Gastroesophageal sphincter (tissue), 4 donors: ENCODE data around the gene KCNMB3. TPM values are rescaled to one million over a fixed set of nuclear protein-coding genes. Genes with fewer than 3 reads are reported as not detected.
"Not testable (repeated sequence)": the region's sequence is repeated elsewhere in the genome, so short reads cannot be mapped to it uniquely, and the experiment has no call there.

Experiments
- ATAC-seq: fragments of 150-250 bp; one replicate; pipeline ENCODE4 v1.9.1; 2016; ENCODE audit warnings: mild to moderate bottlenecking, moderate library complexity
- H3K27ac ChIP-seq, 4 donors: fragments of 200-600 bp; sonication (generic) in 3 of 4; 1 replicate in 3 of 4; 2 replicates in 1 of 4; pipeline ENCODE4 v1.5.1; 2016 to 2019
- H3K27me3 ChIP-seq: fragments of 200-600 bp; sonication (generic); one replicate; pipeline ENCODE4 v1.5.1; 2019
- H3K36me3 ChIP-seq, 2 donors: fragments of 200-600 bp; sonication (generic); one replicate each; pipeline ENCODE4 v1.5.1; 2019; ENCODE audit warnings: control low read depth in 1 of 2
- H3K4me1 ChIP-seq, 3 donors: fragments of 200-600 bp; sonication (generic); 1 replicate in 2 of 3; 2 replicates in 1 of 3; pipeline ENCODE4 v1.5.1; 2016 to 2019; ENCODE audit warnings: control low read depth in 2 of 3
- H3K4me3 ChIP-seq, 2 donors: fragments of 200-600 bp; sonication (generic); one replicate each; pipeline ENCODE4 v1.5.1; 2019; ENCODE audit warnings: mild to moderate bottlenecking in 1 of 2, moderate library complexity in 1 of 2
- H3K9me3 ChIP-seq, 3 donors: fragments of 200-600 bp; sonication (generic); one replicate each; pipeline ENCODE4 v1.5.1; 2017 to 2019; ENCODE audit warnings: control low read depth in 2 of 3
- EP300 ChIP-seq: sonication (generic); formaldehyde crosslinking; IDR thresholded peaks from one replicate; pipeline ENCODE4 v1.6.1; 2017; ENCODE audit warnings: antibody characterized with exemption, mild to moderate bottlenecking
- POLR2A ChIP-seq, 2 donors: fragments of 450-650 bp; IDR thresholded peaks; one replicate each; pipeline ENCODE4 v1.6.1; 2017; ENCODE audit warnings: antibody characterized with exemption in 2 of 2, mild to moderate bottlenecking in 2 of 2, moderate library complexity in 1 of 2
- POLR2AphosphoS5 ChIP-seq: sonication (generic); formaldehyde crosslinking; IDR thresholded peaks from one replicate; pipeline ENCODE4 v1.6.1; 2017; ENCODE audit warnings: antibody characterized with exemption
- WGBS, 2 donors: methylation state at CpG; one replicate each; pipeline ENCODE4 v1.1.5; 2018; ENCODE audit warnings: low coverage in 1 of 2; 5-methylcytosine and 5-hydroxymethylcytosine counted together
- total RNA-seq, 4 donors: library from RNA; depleted of rRNA; stranded (reverse); fragments of >200 nt; gene quantifications; one replicate each; pipeline ENCODE4 v1.1.0, GENCODE V29; 2016
- TF ChIP-seq, protein P1 (sequence below), 4 experiments: fragments of 200-600 bp in 2 of 4; fragments of 450-650 bp in 2 of 4; sonication (generic) in 1 of 4; IDR thresholded peaks; one replicate each; pipeline ENCODE4 v1.5.1; 2017 to 2019; ENCODE audit warnings: antibody characterized with exemption in 4 of 4, mild to moderate bottlenecking in 2 of 4, moderate library complexity in 2 of 4

KCNMB3 gene
- total RNA-seq, 4 donors from 2014 or later, result 1.0 to 6.2 (median 4.1) TPM

GRCh38 chr3:179224584-179224983 is 26.3 kb downstream of the KCNMB3 start:
- Histone ChIP-seq H3K27ac (no peak overlapping the region), H3K36me3 (peaks cover 0 to 69% of the 10 kb centered on the region in 2 donors), H3K4me3 (no peak overlapping the region), H3K4me1 (no peaks in the 10 kb centered on the region), H3K27me3 (no peaks in the 10 kb centered on the region), H3K9me3 (no peaks in the 10 kb centered on the region)
- no peak for TF ChIP-seq POLR2AphosphoS5
- TF ChIP-seq POLR2A (IDR thresholded peaks at IDR 0.05), result no peak
- TF ChIP-seq EP300, result no peak
- TF ChIP-seq, protein P1, sequence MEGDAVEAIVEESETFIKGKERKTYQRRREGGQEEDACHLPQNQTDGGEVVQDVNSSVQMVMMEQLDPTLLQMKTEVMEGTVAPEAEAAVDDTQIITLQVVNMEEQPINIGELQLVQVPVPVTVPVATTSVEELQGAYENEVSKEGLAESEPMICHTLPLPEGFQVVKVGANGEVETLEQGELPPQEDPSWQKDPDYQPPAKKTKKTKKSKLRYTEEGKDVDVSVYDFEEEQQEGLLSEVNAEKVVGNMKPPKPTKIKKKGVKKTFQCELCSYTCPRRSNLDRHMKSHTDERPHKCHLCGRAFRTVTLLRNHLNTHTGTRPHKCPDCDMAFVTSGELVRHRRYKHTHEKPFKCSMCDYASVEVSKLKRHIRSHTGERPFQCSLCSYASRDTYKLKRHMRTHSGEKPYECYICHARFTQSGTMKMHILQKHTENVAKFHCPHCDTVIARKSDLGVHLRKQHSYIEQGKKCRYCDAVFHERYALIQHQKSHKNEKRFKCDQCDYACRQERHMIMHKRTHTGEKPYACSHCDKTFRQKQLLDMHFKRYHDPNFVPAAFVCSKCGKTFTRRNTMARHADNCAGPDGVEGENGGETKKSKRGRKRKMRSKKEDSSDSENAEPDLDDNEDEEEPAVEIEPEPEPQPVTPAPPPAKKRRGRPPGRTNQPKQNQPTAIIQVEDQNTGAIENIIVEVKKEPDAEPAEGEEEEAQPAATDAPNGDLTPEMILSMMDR (IDR thresholded peaks at IDR 0.05), result no peak
- no peak for ATAC-seq
- 92 to 100% methylated on average over 1 of the region's 1 CpG for WGBS, 2 donors

DNA sequence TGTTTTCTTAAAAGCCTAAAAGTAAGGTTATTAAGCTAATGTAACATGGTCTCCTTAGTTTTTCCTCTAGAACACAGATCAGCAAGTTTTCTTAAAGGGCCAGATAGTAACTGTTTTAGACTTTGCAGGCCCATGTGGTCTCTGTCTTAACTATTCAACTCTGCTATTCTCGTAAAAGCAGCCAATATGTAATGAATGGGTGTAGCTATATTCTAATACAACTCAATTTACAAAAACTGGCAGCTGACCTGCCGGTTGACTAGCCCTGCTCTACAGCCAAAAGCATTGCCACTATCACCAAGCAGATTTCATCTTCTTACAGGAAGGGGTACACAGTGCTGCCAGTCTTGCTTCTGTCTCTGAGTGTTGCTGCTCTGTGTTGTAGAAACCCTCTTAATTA is 27.4 kb downstream of the KCNMB3 start:
- Histone ChIP-seq H3K9me3 (no peaks in the 10 kb centered on the region), H3K4me1 (no peaks in the 10 kb centered on the region), H3K4me3 (no peak overlapping the region), H3K36me3 (peaks cover 0 to 69% of the 10 kb centered on the region in 2 donors), H3K27ac (no peak overlapping the region), H3K27me3 (no peaks in the 10 kb centered on the region)
- ATAC-seq, result no peak
- TF ChIP-seq EP300, result no peak
- TF ChIP-seq, protein P1 (IDR thresholded peaks at IDR 0.05), result no peak
- TF ChIP-seq POLR2AphosphoS5, result no peak
- 65 to 67% methylated on average over 1 to 2 of the region's 2 CpGs for WGBS, 2 donors

- 100% methylated on average over 1 of the region's 1 CpG for WGBS, 2 donors
- ATAC-seq, result not testable (repeated sequence)
- H3K36me3 ChIP-seq, result peaks cover 0 to 59% of the 10 kb centered on the region in 2 donors
Measured at GRCh38 chr3:179218213-179218612, 32.7 kb downstream of the KCNMB3 start.

GRCh38 chr3:179215550-179215949 is 35.4 kb downstream of the KCNMB3 start:
- H3K9me3 ChIP-seq, H3K27ac ChIP-seq, H3K4me3 ChIP-seq, H3K4me1 ChIP-seq, H3K27me3 ChIP-seq, ATAC-seq: not testable (repeated sequence)
- peaks cover 2 to 63% of the 10 kb centered on the region in 2 donors for H3K36me3 ChIP-seq
- WGBS, 2 donors, result 100% methylated on average over 1 of the region's 1 CpG; no CpG with 5 or more reads in 1 of the 2 donors

More at GRCh38 chr3:179218213-179218612, 32.7 kb downstream of the KCNMB3 start:
- H3K27ac ChIP-seq, H3K27me3 ChIP-seq, H3K4me1 ChIP-seq, H3K9me3 ChIP-seq, H3K4me3 ChIP-seq: not testable (repeated sequence)

GRCh38 chr3:179200790-179201189 is 50.1 kb downstream of the KCNMB3 start:
- no peak for ATAC-seq
- Histone ChIP-seq H3K9me3 (no peaks in the 10 kb centered on the region), H3K4me3 (no peak overlapping the region), H3K27me3 (no peaks in the 10 kb centered on the region), H3K36me3 (peaks cover 0 to 46% of the 10 kb centered on the region in 2 donors), H3K27ac (no peak overlapping the region), H3K4me1 (peaks cover 0 to 12% (median 3%) of the 10 kb centered on the region in 3 donors)
- no peak for TF ChIP-seq POLR2AphosphoS5
- TF ChIP-seq POLR2A (IDR thresholded peaks at IDR 0.05), result no peak
- TF ChIP-seq EP300, result no peak
- TF ChIP-seq, protein P1 (IDR thresholded peaks at IDR 0.05), result no peak
- WGBS, 2 donors, result 100% methylated on average over 2 of the region's 2 CpGs

GRCh38 chr3:179196700-179197099 is 54.2 kb downstream of the KCNMB3 start:
- H3K4me3 ChIP-seq, result no peak overlapping the region
- H3K27me3 ChIP-seq, result no peaks in the 10 kb centered on the region
- 87 to 100% methylated on average over 2 to 4 of the region's 4 CpGs for WGBS, 2 donors
- no peaks in the 10 kb centered on the region for H3K9me3 ChIP-seq
- H3K36me3 ChIP-seq, result peaks cover 0 to 12% of the 10 kb centered on the region in 2 donors
- no peak for ATAC-seq
- no peak overlapping the region for H3K27ac ChIP-seq
- no peak for TF ChIP-seq POLR2AphosphoS5
- no peak for TF ChIP-seq POLR2A (IDR thresholded peaks at IDR 0.05)
- TF ChIP-seq, protein P1 (IDR thresholded peaks at IDR 0.05), result no peak
- no peak for TF ChIP-seq EP300
- H3K4me1 ChIP-seq, result peaks cover 0 to 40% (median 7%) of the 10 kb centered on the region in 3 donors
